IMR-90 (cell line): ENCODE results near the gene RTL1. TPM values are rescaled to one million over a fixed set of nuclear protein-coding genes. Genes with fewer than 3 reads are reported as not detected.

Source experiments
- ATAC-seq: fragments of 200-7000 bp; cut with Tn5 transposase; 2 replicates; pipeline ENCODE4 v1.9.1; 2020; ENCODE audit warnings: low read depth, mild to moderate bottlenecking, moderate library complexity
- BruUV-seq: library from RNA; stranded (reverse); fragments of 400-500 nt; replicated peaks from 2 replicates; lab custom pipeline; 2021; lab: Mats Ljungman, UMichigan
- CTCF ChIA-PET: fragments of 300-600 bp; formaldehyde crosslinking; extraction: SDS; loops from one replicate; lab custom pipeline; 2021; ENCODE audit warnings: antibody characterized with exemption; lab: Yijun Ruan, JAX
- POLR2A ChIA-PET: fragments of 300-600 bp; sonication (Branson Sonifier 250); formaldehyde crosslinking; loops from one replicate; lab custom pipeline; 2022; ENCODE audit warnings: antibody characterized with exemption; ENCODE audit not compliant: unreplicated experiment; lab: Charles Lee
- DNase-seq: peaks from one replicate; pipeline ENCODE4 v3.0.0; 2013
- H2AFZ ChIP-seq: replicated peaks from 2 replicates; pipeline ENCODE3; 2013; ENCODE audit warnings: low read length, mild to moderate bottlenecking; ENCODE audit not compliant: poor library complexity
- H2AK5ac ChIP-seq: 2 replicates; pipeline ENCODE4 v1.6.1; 2013; ENCODE audit warnings: low read depth, low read length, inconsistent platforms
- H2AK9ac ChIP-seq: replicated peaks from 2 replicates; pipeline ENCODE3; 2013; ENCODE audit warnings: mild to moderate bottlenecking, low read depth, low read length, moderate library complexity; ENCODE audit not compliant: poor library complexity
- H2BK120ac ChIP-seq: 2 replicates; pipeline ENCODE4 v1.6.1; 2013; ENCODE audit warnings: low read depth, low read length, inconsistent platforms
- H2BK15ac ChIP-seq: 3 replicates; pipeline ENCODE4 v1.6.1; 2013; ENCODE audit warnings: low read depth, low read length, inconsistent platforms
- H2BK20ac ChIP-seq: 2 replicates; pipeline ENCODE4 v1.6.1; 2013; ENCODE audit warnings: low read depth, mild to moderate bottlenecking, inconsistent platforms, low read length, moderate library complexity
- H2BK5ac ChIP-seq: 2 replicates; pipeline ENCODE4 v1.6.1; 2013; ENCODE audit warnings: mild to moderate bottlenecking, low read depth, low read length, inconsistent platforms; ENCODE audit not compliant: poor library complexity, severe bottlenecking
- H3K14ac ChIP-seq: replicated peaks from 2 replicates; pipeline ENCODE4 v1.6.1; 2013; ENCODE audit warnings: low read depth, low read length, inconsistent platforms
- H3K18ac ChIP-seq: 2 replicates; pipeline ENCODE4 v1.6.1; 2013; ENCODE audit warnings: low read depth, low read length, control low read depth
- H3K23ac ChIP-seq: 2 replicates; pipeline ENCODE4 v1.6.1; 2013; ENCODE audit warnings: low read depth, low read length, inconsistent platforms
- H3K27ac ChIP-seq: 2 replicates; pipeline ENCODE4 v1.5.1; 2013; ENCODE audit warnings: mild to moderate bottlenecking, control low read depth, low read length; ENCODE audit not compliant: insufficient read depth
- H3K27me3 ChIP-seq: 2 replicates; pipeline ENCODE4 v1.6.1; 2013; ENCODE audit warnings: low read length; ENCODE audit not compliant: control insufficient read depth, insufficient read depth
- H3K36me3 ChIP-seq: 2 replicates; pipeline ENCODE4 v1.6.1; 2013; ENCODE audit warnings: low read length, mixed read lengths; ENCODE audit not compliant: control insufficient read depth, insufficient read depth
- H3K4ac ChIP-seq: 2 replicates; pipeline ENCODE4 v1.6.1; 2013; ENCODE audit warnings: low read depth, low read length, inconsistent platforms
- H3K4me1 ChIP-seq: 2 replicates; pipeline ENCODE4 v1.6.1; 2013; ENCODE audit warnings: low read length, mixed read lengths; ENCODE audit not compliant: control insufficient read depth, insufficient read depth
- H3K4me2 ChIP-seq: 2 replicates; pipeline ENCODE4 v1.6.1; 2013; ENCODE audit warnings: low read depth, mild to moderate bottlenecking, control low read depth, low read length, moderate library complexity
- H3K4me3 ChIP-seq: 2 replicates; pipeline ENCODE4 v1.5.1; 2013; ENCODE audit warnings: low read depth, mild to moderate bottlenecking, control low read depth, low read length, moderate library complexity; ENCODE audit not compliant: insufficient read depth
- H3K56ac ChIP-seq: 2 replicates; pipeline ENCODE4 v1.6.1; 2013; ENCODE audit warnings: low read length, inconsistent platforms; ENCODE audit not compliant: insufficient read depth; ENCODE audit errors: extremely low read depth
- H3K79me1 ChIP-seq, 2 experiments: 2 replicates each; pipeline ENCODE4 v1.6.1; 2013; ENCODE audit warnings: low read length in 2 of 2, inconsistent platforms in 1 of 2, low read depth in 1 of 2
- H3K9ac ChIP-seq: 2 replicates; pipeline ENCODE4 v1.6.1; 2013; ENCODE audit warnings: low read depth, low read length, control low read depth
- H3K9me1 ChIP-seq: 2 replicates; pipeline ENCODE4 v1.6.1; 2013; ENCODE audit warnings: low read length, inconsistent platforms; ENCODE audit not compliant: insufficient read depth
- H3K9me3 ChIP-seq: 2 replicates; pipeline ENCODE4 v1.6.1; 2013; ENCODE audit warnings: low read length; ENCODE audit not compliant: control insufficient read depth, insufficient read depth
- H4K20me1 ChIP-seq: 2 replicates; pipeline ENCODE4 v1.6.1; 2013; ENCODE audit warnings: low read length, inconsistent platforms; ENCODE audit not compliant: insufficient read depth
- H4K5ac ChIP-seq: 2 replicates; pipeline ENCODE4 v1.6.1; 2013; ENCODE audit warnings: mild to moderate bottlenecking, low read depth, low read length, control low read depth
- H4K8ac ChIP-seq, 2 experiments: 2 replicates each; pipeline ENCODE4 v1.6.1; 2013; ENCODE audit warnings: low read depth in 2 of 2, low read length in 2 of 2, control low read depth in 1 of 2, inconsistent platforms in 1 of 2
- H4K91ac ChIP-seq: 2 replicates; pipeline ENCODE4 v1.6.1; 2013; ENCODE audit warnings: low read depth, low read length, inconsistent platforms; ENCODE audit not compliant: insufficient read depth
- CHD1 ChIP-seq: IDR thresholded peaks from 2 replicates; pipeline ENCODE4 v1.6.1; 2012; ENCODE audit warnings: low read depth, low read length, improper control_type of control experiment
- MAZ ChIP-seq: IDR thresholded peaks from 2 replicates; pipeline ENCODE4 v1.6.1; 2012; ENCODE audit warnings: low read depth, mild to moderate bottlenecking, low read length, improper control_type of control experiment, moderate library complexity, borderline replicate concordance
- WGBS, 2 experiments: methylation state at CpG; one replicate each; pipeline versions ENCODE4 v1.1.5 to v1.1.7; 2013; ENCODE audit warnings: missing lambda C conversion rate in 2 of 2; ENCODE audit not compliant: insufficient read length in 1 of 2; ENCODE audit errors: extremely low coverage in 2 of 2; 5-methylcytosine and 5-hydroxymethylcytosine counted together
- dilution Hi-C: fragments of 300-500 bp; cut with HindIII; formaldehyde crosslinking; loops from one replicate; pipeline ENCODE4 v1.14.3; 2018; ENCODE audit warnings: low sequenced_read_pairs; ENCODE audit not compliant: unreplicated experiment
- in situ Hi-C: fragments of 300-500 bp; cut with MboI; formaldehyde crosslinking; loops from 3 replicates; pipeline ENCODE4 v1.14.3; 2019; ENCODE audit warnings: low sequenced_read_pairs, inconsistent platforms, mixed read lengths
- intact Hi-C: fragments of 100-400 bp; cut with micrococcal nuclease; formaldehyde crosslinking; loops from 2 replicates; pipeline ENCODE4 v1.10.0; 2022
- polyA plus RNA-seq, 3 experiments: library from polyadenylated mRNA; depleted of rRNA; stranded (reverse); fragments of >200 nt; gene quantifications; 2 replicates each; pipeline ENCODE4 v1.2.3, GENCODE V29; 2012; ENCODE audit warnings: low replicate concordance in 1 of 3
- total RNA-seq: library from RNA; depleted of rRNA; stranded (reverse); fragments of >200 nt; gene quantifications from 2 replicates; pipeline ENCODE4 v1.2.3, GENCODE V29; 2012
- TF ChIP-seq, protein P1 (sequence below): conservative IDR thresholded peaks from 2 replicates; pipeline ENCODE4 v1.5.1; 2012; ENCODE audit warnings: mild to moderate bottlenecking, low read depth, low read length, improper control_type of control experiment
- TF ChIP-seq, protein P2 (sequence below): fragments of 150-350 bp; IDR thresholded peaks from 2 replicates; pipeline ENCODE4 v1.6.1; 2016; ENCODE audit warnings: low read depth, mild to moderate bottlenecking, low read length, moderate library complexity, borderline replicate concordance

The RTL1 gene
- total and polyA plus RNA-seq, 2 of the 4 experiments (the other 2 are of a cell fraction) = not detected

DNA sequence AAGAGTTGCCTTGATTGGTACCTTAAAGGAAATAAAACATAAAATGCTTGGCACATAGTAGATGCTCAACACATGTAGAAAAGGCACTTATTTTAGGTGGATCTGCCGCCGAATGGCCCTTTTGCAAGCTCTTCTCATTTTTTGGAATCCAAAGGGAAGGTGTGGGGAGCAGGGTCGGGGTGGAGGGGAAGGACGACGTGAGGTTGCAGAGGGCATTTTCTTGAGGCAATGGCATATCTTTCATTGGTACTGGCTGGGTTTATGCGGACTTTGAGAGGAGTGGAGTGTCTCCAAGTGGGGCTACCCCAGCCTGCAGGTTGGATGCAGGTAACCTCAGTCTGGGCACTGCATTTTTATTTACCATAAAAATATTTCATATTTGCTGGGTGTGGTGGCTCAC, 8.1 kb downstream of the RTL1 start:
- intact Hi-C loops (no loop called here), in situ Hi-C loops (no loop called here)

More for the DNA sequence above, 8.1 kb downstream of the RTL1 start:
- Histone ChIP-seq H3K4me2 (no peak overlapping the region), H2AK5ac (no peak overlapping the region), H3K79me1 (peaks cover 7 to 35% of the 10 kb centered on the region in 2 experiments; a peak in 3 of 4 replicates), H3K9ac (no peak overlapping the region), H2BK120ac (no peak overlapping the region), H3K4ac (no peak overlapping the region), H3K9me3 (no peaks in the 10 kb centered on the region), H4K8ac (no peak overlapping the region), H3K56ac (no peak overlapping the region), H3K9me1 (no peaks in the 10 kb centered on the region), H3K18ac (no peak overlapping the region), H3K4me3 (no peak overlapping the region), H2BK15ac (no peak overlapping the region), H2BK20ac (no peak overlapping the region), H3K36me3 (peaks cover 69% of the 10 kb centered on the region), H3K27me3 (peaks cover 6% of the 10 kb centered on the region; the same call in 1 of the 2 replicates), H2BK5ac (no peak overlapping the region), H3K27ac (no peak overlapping the region), H3K14ac (no peak overlapping the region), H2AFZ (no peak overlapping the region), H3K23ac (no peak overlapping the region), H4K91ac (no peak overlapping the region), H3K4me1 (no peaks in the 10 kb centered on the region; the same call in 1 of the 2 replicates), H4K5ac (no peak overlapping the region), H2AK9ac (no peak overlapping the region), H4K20me1 (peaks cover 33% of the 10 kb centered on the region)
- ATAC-seq = no peak
- dilution Hi-C loops = no loop called here
- BruUV-seq = no TSS peak
- no peak for DNase-seq
- ChIA-PET CTCF (no interaction called here), POLR2A (interaction anchor here (0.6 kb wide), 1 partner anchor 601 kb away, joined by 3 read pairs; no protein-coding TSS in a partner anchor)
- TF ChIP-seq MAZ (no peak), CHD1 (no peak)
- TF ChIP-seq, protein P1, sequence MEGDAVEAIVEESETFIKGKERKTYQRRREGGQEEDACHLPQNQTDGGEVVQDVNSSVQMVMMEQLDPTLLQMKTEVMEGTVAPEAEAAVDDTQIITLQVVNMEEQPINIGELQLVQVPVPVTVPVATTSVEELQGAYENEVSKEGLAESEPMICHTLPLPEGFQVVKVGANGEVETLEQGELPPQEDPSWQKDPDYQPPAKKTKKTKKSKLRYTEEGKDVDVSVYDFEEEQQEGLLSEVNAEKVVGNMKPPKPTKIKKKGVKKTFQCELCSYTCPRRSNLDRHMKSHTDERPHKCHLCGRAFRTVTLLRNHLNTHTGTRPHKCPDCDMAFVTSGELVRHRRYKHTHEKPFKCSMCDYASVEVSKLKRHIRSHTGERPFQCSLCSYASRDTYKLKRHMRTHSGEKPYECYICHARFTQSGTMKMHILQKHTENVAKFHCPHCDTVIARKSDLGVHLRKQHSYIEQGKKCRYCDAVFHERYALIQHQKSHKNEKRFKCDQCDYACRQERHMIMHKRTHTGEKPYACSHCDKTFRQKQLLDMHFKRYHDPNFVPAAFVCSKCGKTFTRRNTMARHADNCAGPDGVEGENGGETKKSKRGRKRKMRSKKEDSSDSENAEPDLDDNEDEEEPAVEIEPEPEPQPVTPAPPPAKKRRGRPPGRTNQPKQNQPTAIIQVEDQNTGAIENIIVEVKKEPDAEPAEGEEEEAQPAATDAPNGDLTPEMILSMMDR = no peak
- TF ChIP-seq, protein P2, sequence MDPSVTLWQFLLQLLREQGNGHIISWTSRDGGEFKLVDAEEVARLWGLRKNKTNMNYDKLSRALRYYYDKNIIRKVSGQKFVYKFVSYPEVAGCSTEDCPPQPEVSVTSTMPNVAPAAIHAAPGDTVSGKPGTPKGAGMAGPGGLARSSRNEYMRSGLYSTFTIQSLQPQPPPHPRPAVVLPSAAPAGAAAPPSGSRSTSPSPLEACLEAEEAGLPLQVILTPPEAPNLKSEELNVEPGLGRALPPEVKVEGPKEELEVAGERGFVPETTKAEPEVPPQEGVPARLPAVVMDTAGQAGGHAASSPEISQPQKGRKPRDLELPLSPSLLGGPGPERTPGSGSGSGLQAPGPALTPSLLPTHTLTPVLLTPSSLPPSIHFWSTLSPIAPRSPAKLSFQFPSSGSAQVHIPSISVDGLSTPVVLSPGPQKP = no peak
- WGBS, 2 experiments = 92% methylated on average over 2 of the region's 6 CpGs; no CpG with 5 or more reads in 1 of the 2 experiments
